Smooth muscle cell (in vitro differentiated cells): ENCODE measurements around the gene PLXNB2. TPM values are rescaled to one million over a fixed set of nuclear protein-coding genes. Genes with fewer than 3 reads are reported as not detected.

Experiments used
- DNase-seq: peaks from one replicate; lab custom pipeline; 2025; ENCODE audit not compliant: unreplicated experiment; lab: John Stamatoyannopoulos, UW
- H2AFZ ChIP-seq: fragments of 200-600 bp; sonication (generic); 2 replicates; pipeline ENCODE4 v1.6.0; 2016; ENCODE audit warnings: antibody characterized with exemption, low read depth, mild to moderate bottlenecking
- H3F3A ChIP-seq: fragments of 200-600 bp; sonication (generic); 2 replicates; pipeline ENCODE4 v1.6.0; 2017; ENCODE audit warnings: antibody characterized with exemption, low read depth
- H3K27ac ChIP-seq: fragments of 200-600 bp; sonication (generic); 2 replicates; pipeline ENCODE4 v1.5.1; 2016; ENCODE audit warnings: low read depth, mild to moderate bottlenecking
- H3K27me3 ChIP-seq: fragments of 200-600 bp; sonication (generic); 2 replicates; pipeline ENCODE4 v1.6.1; 2016; ENCODE audit warnings: low read depth, mild to moderate bottlenecking
- H3K36me3 ChIP-seq: fragments of 200-600 bp; sonication (generic); 2 replicates; pipeline ENCODE4 v1.5.1; 2016; ENCODE audit warnings: low read depth
- H3K4me1 ChIP-seq: fragments of 200-600 bp; sonication (generic); 2 replicates; pipeline ENCODE4 v1.5.1; 2016; ENCODE audit warnings: low read depth
- H3K4me2 ChIP-seq: fragments of 200-600 bp; sonication (generic); 2 replicates; pipeline ENCODE4 v1.6.0; 2016; ENCODE audit warnings: mild to moderate bottlenecking
- H3K4me3 ChIP-seq: fragments of 200-600 bp; sonication (generic); 2 replicates; pipeline ENCODE4 v1.5.1; 2016; ENCODE audit warnings: mild to moderate bottlenecking
- H3K79me2 ChIP-seq: fragments of 200-600 bp; sonication (generic); 2 replicates; pipeline ENCODE4 v1.6.0; 2016; ENCODE audit warnings: low read depth, mild to moderate bottlenecking
- H3K9ac ChIP-seq: fragments of 200-600 bp; sonication (generic); 2 replicates; pipeline ENCODE4 v1.6.0; 2016; ENCODE audit warnings: low read depth
- H3K9me3 ChIP-seq: fragments of 200-600 bp; sonication (generic); replicated peaks from 2 replicates; pipeline ENCODE4 v1.5.1; 2016; ENCODE audit warnings: low read depth
- H4K20me1 ChIP-seq: fragments of 200-600 bp; sonication (generic); 2 replicates; pipeline ENCODE4 v1.6.0; 2016; ENCODE audit warnings: low read depth
- WGBS: methylation state at CpG from one replicate; pipeline ENCODE4 v1.1.7; 2016; ENCODE audit warnings: low lambda C conversion rate; 5-methylcytosine and 5-hydroxymethylcytosine counted together
- polyA plus RNA-seq: library from polyadenylated mRNA; unstranded; fragments of >200 nt; fragmentation: Nextera tagmentation; extraction: Ambion mirVana; gene quantifications from 2 replicates; pipeline ENCODE4 v1.2.1, GENCODE V29; 2016
- total RNA-seq: library from RNA; depleted of rRNA; stranded (reverse); fragments of >200 nt; gene quantifications from 2 replicates; pipeline ENCODE4 v1.2.3, GENCODE V29; 2014
- TF ChIP-seq, protein P1 (sequence below): fragments of 200-600 bp; sonication (generic); IDR thresholded peaks from 2 replicates; pipeline ENCODE4 v1.5.1; 2017; ENCODE audit warnings: borderline replicate concordance, mild to moderate bottlenecking, antibody characterized with exemption; ENCODE audit not compliant: insufficient read depth, poor library complexity, severe bottlenecking

The PLXNB2 gene
- total and polyA plus RNA-seq, 2 experiments from 2014 or later = 195 to 210 TPM

- TF ChIP-seq, protein P1, sequence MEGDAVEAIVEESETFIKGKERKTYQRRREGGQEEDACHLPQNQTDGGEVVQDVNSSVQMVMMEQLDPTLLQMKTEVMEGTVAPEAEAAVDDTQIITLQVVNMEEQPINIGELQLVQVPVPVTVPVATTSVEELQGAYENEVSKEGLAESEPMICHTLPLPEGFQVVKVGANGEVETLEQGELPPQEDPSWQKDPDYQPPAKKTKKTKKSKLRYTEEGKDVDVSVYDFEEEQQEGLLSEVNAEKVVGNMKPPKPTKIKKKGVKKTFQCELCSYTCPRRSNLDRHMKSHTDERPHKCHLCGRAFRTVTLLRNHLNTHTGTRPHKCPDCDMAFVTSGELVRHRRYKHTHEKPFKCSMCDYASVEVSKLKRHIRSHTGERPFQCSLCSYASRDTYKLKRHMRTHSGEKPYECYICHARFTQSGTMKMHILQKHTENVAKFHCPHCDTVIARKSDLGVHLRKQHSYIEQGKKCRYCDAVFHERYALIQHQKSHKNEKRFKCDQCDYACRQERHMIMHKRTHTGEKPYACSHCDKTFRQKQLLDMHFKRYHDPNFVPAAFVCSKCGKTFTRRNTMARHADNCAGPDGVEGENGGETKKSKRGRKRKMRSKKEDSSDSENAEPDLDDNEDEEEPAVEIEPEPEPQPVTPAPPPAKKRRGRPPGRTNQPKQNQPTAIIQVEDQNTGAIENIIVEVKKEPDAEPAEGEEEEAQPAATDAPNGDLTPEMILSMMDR = no peak
- Histone ChIP-seq H3K27ac (no peak overlapping the region), H2AFZ (no peak overlapping the region), H3F3A (no peaks in the 10 kb centered on the region), H3K9me3 (no peaks in the 10 kb centered on the region), H4K20me1 (peaks cover 10% of the 10 kb centered on the region), H3K9ac (no peak overlapping the region), H3K4me3 (no peak overlapping the region), H3K4me1 (peaks cover 8% of the 10 kb centered on the region), H3K4me2 (no peak overlapping the region), H3K36me3 (no peaks in the 10 kb centered on the region), H3K27me3 (peaks cover 26% of the 10 kb centered on the region), H3K79me2 (peaks cover 3% of the 10 kb centered on the region)
- 90% methylated on average over 15 of the region's 15 CpGs for WGBS
- no peak for DNase-seq
Observed at GRCh38 chr22:50264104-50264745, 43.2 kb downstream of the PLXNB2 start.

DNA sequence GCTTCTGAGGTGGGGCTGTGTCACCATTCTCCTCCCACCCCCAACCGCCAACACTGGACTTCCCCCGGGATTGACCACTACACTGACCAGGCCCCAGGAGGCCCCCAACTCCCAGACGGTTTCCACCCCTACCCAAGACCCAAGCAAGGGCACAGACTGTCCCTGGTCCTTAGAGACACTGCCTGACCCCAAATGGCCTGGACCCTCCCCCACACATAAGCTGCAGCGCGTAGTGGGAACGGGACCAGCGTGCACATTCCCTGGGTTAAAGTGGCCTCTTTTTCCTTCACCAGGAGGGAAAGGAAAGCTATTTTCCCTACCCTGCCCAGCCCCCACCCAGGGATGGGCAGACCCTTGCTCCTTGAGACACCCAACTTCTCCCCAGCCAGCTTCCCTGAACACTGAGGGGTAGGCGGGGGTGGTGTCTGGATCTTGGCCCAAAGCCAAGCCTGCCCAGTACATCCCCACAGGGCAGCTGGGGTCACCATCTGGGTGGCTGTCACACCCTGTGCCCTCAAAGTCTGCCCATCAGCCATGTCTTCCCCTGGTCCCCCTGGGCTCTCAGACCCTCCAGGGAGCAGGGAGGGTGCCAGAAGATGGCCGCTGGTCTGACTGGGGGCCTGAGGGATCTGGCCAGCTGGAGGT, 44.4 kb downstream of the PLXNB2 start:
- peaks cover 4% of the 10 kb centered on the region for H4K20me1 ChIP-seq
- WGBS = 83% methylated on average over 9 of the region's 9 CpGs
- H3K36me3 ChIP-seq = no peaks in the 10 kb centered on the region
- no peaks in the 10 kb centered on the region for H3K9me3 ChIP-seq
- H3K4me3 ChIP-seq = no peak overlapping the region
- no peak overlapping the region for H3K9ac ChIP-seq
- H3F3A ChIP-seq = no peaks in the 10 kb centered on the region
- H2AFZ ChIP-seq = no peak overlapping the region
- H3K27ac ChIP-seq = no peak overlapping the region
- H3K4me2 ChIP-seq = no peak overlapping the region
- peaks cover 8% of the 10 kb centered on the region for H3K4me1 ChIP-seq
- peaks cover 21% of the 10 kb centered on the region for H3K27me3 ChIP-seq
- TF ChIP-seq, protein P1 = no peak
- H3K79me2 ChIP-seq = peaks cover 4% of the 10 kb centered on the region
- no peak for DNase-seq

DNA sequence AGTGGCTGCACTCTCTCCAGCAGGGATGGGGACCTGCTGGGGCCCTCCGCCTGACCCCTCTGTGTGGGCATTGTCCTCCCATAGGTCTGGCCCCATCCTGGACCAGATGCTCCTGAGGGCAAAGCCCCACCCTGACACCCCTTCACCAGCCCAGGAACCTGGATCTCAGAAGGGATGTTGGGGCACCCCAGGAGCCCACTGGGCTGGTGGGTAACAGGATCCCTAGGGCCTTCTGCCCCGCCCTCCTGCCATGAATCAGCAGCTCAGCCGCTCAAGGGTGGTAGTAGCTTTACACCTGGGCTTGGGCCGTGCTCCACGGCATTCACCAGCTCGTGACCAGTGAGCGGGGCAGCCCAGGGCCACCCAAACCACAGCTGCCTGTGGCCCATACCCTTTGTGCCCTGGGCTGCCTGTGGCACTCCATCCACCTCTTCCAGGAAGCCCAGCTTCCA, 45.0 kb downstream of the PLXNB2 start:
- H3K4me2 ChIP-seq = no peak overlapping the region

More for the DNA sequence above, 45.0 kb downstream of the PLXNB2 start:
- Histone ChIP-seq H3K27ac (no peak overlapping the region), H3K9ac (no peak overlapping the region), H3K36me3 (no peaks in the 10 kb centered on the region), H3K9me3 (no peaks in the 10 kb centered on the region), H3K4me1 (peaks cover 8% of the 10 kb centered on the region), H3K27me3 (peaks cover 15% of the 10 kb centered on the region), H4K20me1 (no peaks in the 10 kb centered on the region), H3K79me2 (peaks cover 4% of the 10 kb centered on the region), H3F3A (no peaks in the 10 kb centered on the region), H2AFZ (no peak overlapping the region), H3K4me3 (no peak overlapping the region)
- WGBS = 76% methylated on average over 7 of the region's 7 CpGs
- TF ChIP-seq, protein P1 = no peak
- DNase-seq = no peak
